ENCODE data around the gene CMC4. TPM values are rescaled to one million over a fixed set of nuclear protein-coding genes. Genes with fewer than 3 reads are reported as not detected.

The CMC4 gene
- total and polyA plus RNA-seq, 4 donors = 4.3 to 15.7 (median 8.4) TPM

DNA sequence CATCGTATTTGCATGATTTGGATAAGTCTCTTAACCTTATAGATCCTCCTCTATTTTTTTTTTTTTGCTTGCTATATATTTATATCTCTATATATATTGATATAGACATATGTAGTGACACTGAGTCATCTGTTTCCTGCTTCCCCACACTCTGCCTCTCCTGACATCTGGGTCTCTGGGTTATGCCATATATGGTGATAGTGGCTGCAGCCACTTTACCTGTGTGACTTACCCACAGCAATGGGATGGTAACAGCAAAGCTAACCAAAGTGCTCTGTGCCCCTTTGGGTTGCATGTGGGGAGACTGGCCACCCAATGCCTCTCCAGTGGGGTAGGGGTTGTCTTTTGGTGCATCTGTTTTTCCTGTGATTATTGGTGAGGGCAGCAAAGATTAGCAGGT, 14.5 kb downstream of the CMC4 start:
- TF ChIP-seq, protein P1, sequence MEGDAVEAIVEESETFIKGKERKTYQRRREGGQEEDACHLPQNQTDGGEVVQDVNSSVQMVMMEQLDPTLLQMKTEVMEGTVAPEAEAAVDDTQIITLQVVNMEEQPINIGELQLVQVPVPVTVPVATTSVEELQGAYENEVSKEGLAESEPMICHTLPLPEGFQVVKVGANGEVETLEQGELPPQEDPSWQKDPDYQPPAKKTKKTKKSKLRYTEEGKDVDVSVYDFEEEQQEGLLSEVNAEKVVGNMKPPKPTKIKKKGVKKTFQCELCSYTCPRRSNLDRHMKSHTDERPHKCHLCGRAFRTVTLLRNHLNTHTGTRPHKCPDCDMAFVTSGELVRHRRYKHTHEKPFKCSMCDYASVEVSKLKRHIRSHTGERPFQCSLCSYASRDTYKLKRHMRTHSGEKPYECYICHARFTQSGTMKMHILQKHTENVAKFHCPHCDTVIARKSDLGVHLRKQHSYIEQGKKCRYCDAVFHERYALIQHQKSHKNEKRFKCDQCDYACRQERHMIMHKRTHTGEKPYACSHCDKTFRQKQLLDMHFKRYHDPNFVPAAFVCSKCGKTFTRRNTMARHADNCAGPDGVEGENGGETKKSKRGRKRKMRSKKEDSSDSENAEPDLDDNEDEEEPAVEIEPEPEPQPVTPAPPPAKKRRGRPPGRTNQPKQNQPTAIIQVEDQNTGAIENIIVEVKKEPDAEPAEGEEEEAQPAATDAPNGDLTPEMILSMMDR (IDR thresholded peaks at IDR 0.05; ENCODE audit: control extremely low read depth, extremely low read depth) = no peak
- peaks cover 0 to 6% (median 0%) of the 10 kb centered on the region in 5 donors for H3K4me1 ChIP-seq (ENCODE audit: control insufficient read depth in 5 of 5, insufficient read depth in 5 of 5, low read length in 5 of 5)
- no peak overlapping the region for H3K27ac ChIP-seq (ENCODE audit: low read depth in 1 of 2, low read length in 1 of 2)
- WGBS, 2 donors = 75 to 100% methylated on average over 1 of the region's 1 CpG
- no peak overlapping the region for H3K9ac ChIP-seq (ENCODE audit: insufficient read depth in 1 of 2, low read length in 2 of 2)
- H3K4me3 ChIP-seq = no peak overlapping the region
- H3K36me3 ChIP-seq (ENCODE audit: control insufficient read depth in 4 of 4, insufficient read depth in 4 of 4, low read length in 4 of 4) = peaks cover 0 to 10% (median 2%) of the 10 kb centered on the region in 4 donors
- no peaks in the 10 kb centered on the region for H3K9me3 ChIP-seq (ENCODE audit: control insufficient read depth in 4 of 4, insufficient read depth in 3 of 4, low read length in 3 of 4)
- DNase-seq = no peak
- no peaks in the 10 kb centered on the region for H3K27me3 ChIP-seq (ENCODE audit: control insufficient read depth in 3 of 3, insufficient read depth in 3 of 3, low read length in 2 of 3)
- ATAC-seq (ENCODE audit: insufficient read depth, low FRiP score) = no peak

DNA sequence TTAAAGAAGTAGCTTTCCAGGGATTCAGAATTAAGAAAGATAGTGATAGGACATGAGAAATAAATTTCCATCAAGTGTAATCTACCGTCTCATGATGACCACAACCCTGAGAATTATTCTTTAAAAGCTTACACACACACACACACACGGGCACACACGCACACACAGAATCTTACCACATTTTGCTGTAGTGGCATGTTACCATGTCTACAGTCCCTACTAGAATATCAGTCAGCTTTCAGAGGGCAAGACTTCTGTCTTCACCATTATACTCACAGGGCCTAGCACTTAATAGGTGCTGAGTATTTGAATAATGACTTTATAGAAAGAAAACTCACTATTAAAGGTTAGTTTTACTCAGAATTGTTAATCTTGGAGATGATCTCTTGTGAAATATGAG, 15.4 kb downstream of the CMC4 start:
- H3K4me3 ChIP-seq = no peak overlapping the region
- WGBS, 2 donors = 83 to 87% methylated on average over 3 of the region's 3 CpGs
- H3K27me3 ChIP-seq (ENCODE audit: control insufficient read depth in 3 of 3, insufficient read depth in 3 of 3, low read length in 2 of 3) = no peaks in the 10 kb centered on the region
- H3K36me3 ChIP-seq (ENCODE audit: control insufficient read depth in 4 of 4, insufficient read depth in 4 of 4, low read length in 4 of 4) = peaks cover 0 to 12% (median under 1%) of the 10 kb centered on the region in 4 donors
- DNase-seq = no peak
- H3K9me3 ChIP-seq (ENCODE audit: control insufficient read depth in 4 of 4, insufficient read depth in 3 of 4, low read length in 3 of 4) = no peaks in the 10 kb centered on the region
- TF ChIP-seq, protein P1 (IDR thresholded peaks at IDR 0.05; ENCODE audit: control extremely low read depth, extremely low read depth) = no peak
- H3K4me1 ChIP-seq (ENCODE audit: control insufficient read depth in 5 of 5, insufficient read depth in 5 of 5, low read length in 5 of 5) = peaks cover 0 to 6% (median 0%) of the 10 kb centered on the region in 5 donors
- no peak for ATAC-seq (ENCODE audit: insufficient read depth, low FRiP score)
- no peak overlapping the region for H3K27ac ChIP-seq (ENCODE audit: low read depth in 1 of 2, low read length in 1 of 2)
- no peak overlapping the region for H3K9ac ChIP-seq (ENCODE audit: insufficient read depth in 1 of 2, low read length in 2 of 2)

DNA sequence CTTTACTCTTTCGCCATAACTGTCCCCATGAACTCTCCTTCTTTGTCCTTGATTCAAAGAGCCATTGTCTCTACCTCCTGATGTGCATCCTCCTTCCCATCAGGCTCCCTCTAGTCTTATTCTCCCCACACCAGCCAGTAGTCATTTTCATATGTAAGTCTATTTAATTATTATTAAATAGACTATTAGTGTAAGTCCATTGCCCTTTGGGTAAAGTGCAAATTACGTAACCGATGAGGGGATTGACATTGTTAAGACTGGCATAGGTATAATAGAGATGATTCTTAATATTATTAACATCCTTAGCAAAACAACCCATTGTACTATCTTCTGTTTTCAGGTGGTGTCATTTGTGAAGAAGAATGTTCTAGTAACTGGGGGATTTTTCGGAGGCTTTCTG, 16.7 kb downstream of the CMC4 start:
- Histone ChIP-seq H3K36me3 (ENCODE audit: control insufficient read depth in 4 of 4, insufficient read depth in 4 of 4, low read length in 4 of 4) (peaks cover 0 to 12% (median 0%) of the 10 kb centered on the region in 4 donors), H3K9ac (ENCODE audit: insufficient read depth in 1 of 2, low read length in 2 of 2) (no peak overlapping the region), H3K27me3 (ENCODE audit: control insufficient read depth in 3 of 3, insufficient read depth in 3 of 3, low read length in 2 of 3) (no peaks in the 10 kb centered on the region), H3K9me3 (ENCODE audit: control insufficient read depth in 4 of 4, insufficient read depth in 3 of 4, low read length in 3 of 4) (no peaks in the 10 kb centered on the region), H3K27ac (ENCODE audit: low read depth in 1 of 2, low read length in 1 of 2) (no peak overlapping the region), H3K4me3 (no peak overlapping the region), H3K4me1 (ENCODE audit: control insufficient read depth in 5 of 5, insufficient read depth in 5 of 5, low read length in 5 of 5) (peaks cover 0 to 6% (median 0%) of the 10 kb centered on the region in 5 donors)
- ATAC-seq (ENCODE audit: insufficient read depth, low FRiP score) (no peak), DNase-seq (no peak)
- TF ChIP-seq, protein P1 (IDR thresholded peaks at IDR 0.05; ENCODE audit: control extremely low read depth, extremely low read depth) = no peak
- 89 to 95% methylated on average over 4 of the region's 4 CpGs for WGBS, 2 donors

DNA sequence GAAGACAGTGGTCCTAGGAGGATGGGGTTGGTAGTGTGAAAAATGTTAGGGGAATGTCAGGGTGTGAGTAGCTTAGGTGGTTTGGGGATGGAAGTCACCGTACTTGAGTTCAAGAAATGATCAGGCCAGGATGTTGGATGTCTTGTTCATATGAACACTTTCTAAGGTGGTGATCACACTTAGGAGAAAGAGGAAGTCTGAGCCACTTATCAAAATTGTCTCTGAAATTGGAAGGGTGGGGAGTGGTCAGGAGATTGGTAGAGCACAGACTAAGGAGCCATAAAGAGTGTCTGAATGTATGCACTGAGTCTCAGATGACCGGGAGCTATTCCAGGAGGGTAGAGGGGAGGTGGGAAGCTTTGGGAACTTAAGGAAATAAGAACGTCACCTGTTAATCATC, 17.3 kb downstream of the CMC4 start:
- ATAC-seq (ENCODE audit: insufficient read depth, low FRiP score) (no peak), DNase-seq (no peak)
- H3K27me3 ChIP-seq (ENCODE audit: control insufficient read depth in 3 of 3, insufficient read depth in 3 of 3, low read length in 2 of 3) = no peaks in the 10 kb centered on the region
- H3K27ac ChIP-seq (ENCODE audit: low read depth in 1 of 2, low read length in 1 of 2) = no peak overlapping the region
- H3K9ac ChIP-seq (ENCODE audit: insufficient read depth in 1 of 2, low read length in 2 of 2) = no peak overlapping the region
- no peak overlapping the region for H3K4me3 ChIP-seq
- 72 to 91% methylated on average over 3 of the region's 3 CpGs for WGBS, 2 donors
- H3K36me3 ChIP-seq (ENCODE audit: control insufficient read depth in 4 of 4, insufficient read depth in 4 of 4, low read length in 4 of 4) = peaks cover 0 to 12% (median 0%) of the 10 kb centered on the region in 4 donors
- H3K9me3 ChIP-seq (ENCODE audit: control insufficient read depth in 4 of 4, insufficient read depth in 3 of 4, low read length in 3 of 4) = no peaks in the 10 kb centered on the region
- H3K4me1 ChIP-seq (ENCODE audit: control insufficient read depth in 5 of 5, insufficient read depth in 5 of 5, low read length in 5 of 5) = peaks cover 0 to 7% (median 0%) of the 10 kb centered on the region in 5 donors
- TF ChIP-seq, protein P1 (IDR thresholded peaks at IDR 0.05; ENCODE audit: control extremely low read depth, extremely low read depth) = no peak
